ENCODE results near the gene ASB7.

ASB7 gene

DNA sequence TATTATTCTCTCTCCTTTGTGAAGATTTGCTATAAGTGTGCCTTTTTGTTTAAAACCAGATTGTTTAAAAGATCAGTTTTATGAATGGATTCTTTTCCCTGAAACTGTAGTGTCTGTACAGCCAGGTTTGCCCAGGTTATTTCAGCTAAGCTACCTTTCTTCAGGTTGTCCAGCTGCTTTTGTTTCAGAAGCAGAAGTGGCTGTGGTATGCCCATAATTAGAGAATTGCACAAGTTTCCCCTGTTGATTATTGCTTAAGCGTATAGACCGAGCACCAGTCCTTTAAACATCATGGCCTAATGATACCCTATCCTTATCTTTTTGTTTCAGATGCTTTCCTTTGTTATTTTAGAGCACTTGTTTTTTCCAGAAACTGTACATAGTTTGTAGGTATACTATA lies 10.2 kb downstream of the ASB7 start:
- no peak for TF ChIP-seq CTCF (IDR thresholded peaks at IDR 0.05; ENCODE audit: insufficient read depth, low read depth, low read length, missing control alignments)
- no peak for DNase-seq (ENCODE audit: low read depth)
- H3K4me3 ChIP-seq (ENCODE audit: low read depth, low read length) = no peak overlapping the region

- no peak for DNase-seq (ENCODE audit: low read depth)
- no peak for TF ChIP-seq CTCF (IDR thresholded peaks at IDR 0.05; ENCODE audit: insufficient read depth, low read depth, low read length, missing control alignments)
- H3K4me3 ChIP-seq (ENCODE audit: low read depth, low read length) = no peak overlapping the region
Measured at GRCh38 chr15:100613208-100613607, 10.8 kb downstream of the ASB7 start.

DNA sequence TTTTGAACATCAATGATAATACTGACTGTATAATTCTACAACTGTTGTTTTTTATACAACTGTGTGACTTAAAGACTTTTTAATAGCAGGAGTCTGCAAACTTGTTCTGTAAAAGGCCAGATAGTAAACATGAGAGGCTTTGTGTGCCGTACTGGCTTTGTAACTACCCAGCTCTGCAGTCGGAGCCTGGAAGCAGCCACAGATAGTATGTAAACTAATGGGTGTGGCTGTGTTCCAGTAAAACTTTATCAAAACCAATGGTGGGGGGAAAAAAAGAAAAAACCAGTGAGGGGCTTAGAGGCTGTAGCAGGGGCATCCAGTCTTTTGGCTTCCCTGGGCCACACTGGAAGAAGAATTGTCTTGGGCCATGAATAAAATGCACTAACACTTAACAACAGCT lies 11.9 kb downstream of the ASB7 start:
- TF ChIP-seq CTCF (IDR thresholded peaks at IDR 0.05; ENCODE audit: insufficient read depth, low read depth, low read length, missing control alignments) = no peak
- H3K4me3 ChIP-seq (ENCODE audit: low read depth, low read length) = no peak overlapping the region
- DNase-seq (ENCODE audit: low read depth) = no peak

GRCh38 chr15:100614918-100615317 lies 12.5 kb downstream of the ASB7 start:
- TF ChIP-seq CTCF (IDR thresholded peaks at IDR 0.05; ENCODE audit: insufficient read depth, low read depth, low read length, missing control alignments) = no peak
- H3K4me3 ChIP-seq (ENCODE audit: low read depth, low read length) = no peak overlapping the region
- DNase-seq (ENCODE audit: low read depth) = no peak

DNA sequence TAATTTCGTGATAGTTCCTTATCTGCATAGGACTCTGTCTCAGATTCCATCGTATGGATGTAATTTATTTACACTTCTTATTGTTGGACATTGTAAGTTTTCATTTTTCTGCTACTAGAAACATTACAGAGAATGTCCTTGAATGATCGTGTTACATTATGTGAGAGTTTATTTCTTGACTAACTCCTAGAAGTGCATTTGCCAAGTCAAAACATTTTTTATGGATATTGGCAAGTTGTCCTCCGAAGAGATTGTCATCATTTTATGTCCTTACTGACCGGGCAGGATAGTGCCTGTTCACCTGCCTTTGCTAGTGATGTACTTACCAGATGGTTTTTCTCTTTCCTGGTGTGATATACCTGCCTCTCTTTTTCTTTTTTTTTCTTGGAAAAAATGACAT lies 13.4 kb downstream of the ASB7 start:
- TF ChIP-seq CTCF (IDR thresholded peaks at IDR 0.05; ENCODE audit: insufficient read depth, low read depth, low read length, missing control alignments) = no peak
- no peak for DNase-seq (ENCODE audit: low read depth)

GRCh38 chr15:100616700-100617099 lies 14.3 kb downstream of the ASB7 start:
- no peak for DNase-seq (ENCODE audit: low read depth)
- TF ChIP-seq CTCF (IDR thresholded peaks at IDR 0.05; ENCODE audit: insufficient read depth, low read depth, low read length, missing control alignments) = no peak
- H3K4me3 ChIP-seq (ENCODE audit: low read depth, low read length) = no peak overlapping the region

More for the DNA sequence above, 13.4 kb downstream of the ASB7 start:
- H3K4me3 ChIP-seq (ENCODE audit: low read depth, low read length) = no peak overlapping the region

DNA sequence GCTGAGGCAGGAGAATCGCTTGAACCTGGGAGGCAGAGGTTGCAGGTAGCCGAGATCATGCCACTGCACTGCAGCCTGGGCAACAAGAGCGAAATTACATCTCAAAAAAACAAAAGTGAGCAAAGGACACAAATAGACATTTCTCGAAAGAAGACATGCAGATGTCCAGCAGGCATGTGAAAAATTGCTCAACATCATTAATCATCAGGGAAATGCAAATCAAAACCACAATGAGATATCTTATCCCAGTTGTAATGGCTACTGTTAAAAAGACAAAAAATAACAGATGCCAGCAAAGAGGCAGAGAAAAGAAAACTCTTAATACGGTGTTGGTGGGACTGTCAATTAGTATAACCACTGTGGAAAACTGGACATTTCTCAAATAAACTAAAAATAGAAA lies 20.9 kb downstream of the ASB7 start:
- TF ChIP-seq CTCF (IDR thresholded peaks at IDR 0.05; ENCODE audit: insufficient read depth, low read depth, low read length, missing control alignments) = no peak
- no peak overlapping the region for H3K4me3 ChIP-seq (ENCODE audit: low read depth, low read length)
- no peak for DNase-seq (ENCODE audit: low read depth)

Measured in GM12865 (cell line).